Endometrial microvascular endothelial cells (primary cell): Measurements from ENCODE around the gene HES1. TPM values are rescaled to one million over a fixed set of nuclear protein-coding genes. Genes with fewer than 3 reads are reported as not detected.
"Not testable (repeated sequence)": the region's sequence is repeated elsewhere in the genome, so short reads cannot be mapped to it uniquely, and the experiment has no call there.

Experiments used
- in situ Hi-C: cut with HindIII; loops from 2 replicates; pipeline ENCODE4 v1.10.0; 2017; ENCODE audit warnings: low sequenced_read_pairs, low pct_unique_long_range_greater_than_20kb; ENCODE audit errors: inconsistent ontology term
- total RNA-seq: library from RNA; depleted of rRNA; stranded (reverse); fragments of >200 nt; gene quantifications from one replicate; pipeline ENCODE4 v1.2.3, GENCODE V29; 2015; ENCODE audit errors: inconsistent ontology term

The HES1 gene
- total RNA-seq, 1 donor from 2014 or later, result 13.0 TPM

- in situ Hi-C loops, result no loop called here
Observed at GRCh38 chr3:194121891-194122631, 13.9 kb upstream of the HES1 start.

- in situ Hi-C loops, result no loop called here
Observed at GRCh38 chr3:194123726-194124125, 12.2 kb upstream of the HES1 start.

- in situ Hi-C loops, result no loop called here
Observed at GRCh38 chr3:194124193-194124592, 11.8 kb upstream of the HES1 start.

GRCh38 chr3:194125442-194125841, 10.5 kb upstream of the HES1 start:
- in situ Hi-C loops, result no loop called here

- in situ Hi-C loops, result no loop called here
Observed at GRCh38 chr3:194126790-194127189, 9.2 kb upstream of the HES1 start.

GRCh38 chr3:194128202-194128918, 7.6 kb upstream of the HES1 start:
- in situ Hi-C loops, result no loop called here

- in situ Hi-C loops, result not testable (repeated sequence)
Observed at GRCh38 chr3:194128919-194129295, 7.0 kb upstream of the HES1 start.

- in situ Hi-C loops, result loop anchor here (10.0 kb wide), 1 partner anchor 175 kb away; no protein-coding TSS in a partner anchor
Observed at GRCh38 chr3:194129581-194130133, 6.3 kb upstream of the HES1 start.

GRCh38 chr3:194130188-194130587, 5.8 kb upstream of the HES1 start:
- in situ Hi-C loops, result loop anchor here (10.0 kb wide), 1 partner anchor 175 kb away; no protein-coding TSS in a partner anchor

- in situ Hi-C loops, result loop anchor here (10.0 kb wide), 1 partner anchor 174 kb away; no protein-coding TSS in a partner anchor
Observed at GRCh38 chr3:194130807-194131589, 5.0 kb upstream of the HES1 start.

- in situ Hi-C loops, result loop anchor here (10.0 kb wide), 1 partner anchor 172 kb away; no protein-coding TSS in a partner anchor
Observed at GRCh38 chr3:194132465-194133286, 3.3 kb upstream of the HES1 start.

GRCh38 chr3:194133661-194134230, 2.2 kb upstream of the HES1 start:
- in situ Hi-C loops, result loop anchor here (10.0 kb wide), 1 partner anchor 171 kb away; no protein-coding TSS in a partner anchor

- in situ Hi-C loops, result loop anchor here (10.0 kb wide), 1 partner anchor 171 kb away; no protein-coding TSS in a partner anchor
Observed at GRCh38 chr3:194134231-194134756, 1.7 kb upstream of the HES1 start.

- in situ Hi-C loops, result loop anchor here (10.0 kb wide), 1 partner anchor 170 kb away; no protein-coding TSS in a partner anchor
Observed at GRCh38 chr3:194134757-194135515, 1.0 kb upstream of the HES1 start.

GRCh38 chr3:194135516-194135805, 487 bp upstream of the HES1 start:
- in situ Hi-C loops, result loop anchor here (10.0 kb wide), 1 partner anchor 169 kb away; no protein-coding TSS in a partner anchor

GRCh38 chr3:194136519-194137007, 615 bp downstream of the HES1 start:
- in situ Hi-C loops, result loop anchor here (10.0 kb wide), 1 partner anchor 168 kb away; no protein-coding TSS in a partner anchor
